HEK293T (cell line): Measurements from ENCODE around the gene C6orf120.

ENCODE experiments used
- ARNT ChIP-seq: fragments of 450-650 bp; IDR thresholded peaks from 2 replicates; pipeline ENCODE4 v1.6.1; 2017; ENCODE audit warnings: mild to moderate bottlenecking
- FOXA1 ChIP-seq: fragments of 450-650 bp; IDR thresholded peaks from 2 replicates; pipeline ENCODE4 v1.6.1; 2016; ENCODE audit warnings: mild to moderate bottlenecking
- FOXM1 ChIP-seq: fragments of 450-650 bp; IDR thresholded peaks from 2 replicates; pipeline ENCODE4 v1.6.1; 2017; ENCODE audit warnings: mild to moderate bottlenecking, borderline replicate concordance
- HDGF ChIP-seq: fragments of 450-650 bp; IDR thresholded peaks from 2 replicates; pipeline ENCODE4 v1.6.1; 2017; ENCODE audit warnings: antibody characterized with exemption, borderline replicate concordance
- L3MBTL2 ChIP-seq: fragments of 450-650 bp; conservative IDR thresholded peaks from 2 replicates; pipeline ENCODE4 v1.6.1; 2016; ENCODE audit warnings: mild to moderate bottlenecking
- LEF1 ChIP-seq: fragments of 450-650 bp; IDR thresholded peaks from 2 replicates; pipeline ENCODE4 v1.6.1; 2017; ENCODE audit warnings: mild to moderate bottlenecking, borderline replicate concordance
- NFRKB ChIP-seq: fragments of 450-650 bp; IDR thresholded peaks from 2 replicates; pipeline ENCODE4 v1.6.1; 2016; ENCODE audit warnings: mild to moderate bottlenecking, moderate library complexity
- SP1 ChIP-seq: fragments of 450-650 bp; IDR thresholded peaks from 2 replicates; pipeline ENCODE4 v1.6.1; 2017

DNA sequence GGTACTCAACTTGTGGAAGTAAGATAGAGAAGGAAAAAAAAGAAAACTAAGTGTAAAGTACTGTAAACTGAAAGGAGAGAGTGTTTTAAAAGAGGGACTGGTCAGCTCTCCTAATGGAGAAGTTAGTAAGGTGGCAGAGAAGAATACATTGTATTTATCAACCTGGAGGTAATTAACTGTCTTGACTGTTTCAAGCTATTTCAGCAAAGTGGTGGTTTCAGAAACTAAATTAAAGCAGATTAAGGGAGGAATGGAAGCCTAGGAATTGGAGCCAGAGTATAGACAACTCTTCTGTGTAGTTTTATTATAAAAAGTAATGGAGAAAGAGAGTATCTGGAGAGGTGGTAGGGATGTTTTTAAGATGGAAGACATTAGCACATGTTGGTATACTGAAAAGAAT lies 25.0 kb downstream of the C6orf120 start:
- TF ChIP-seq NFRKB (no peak), SP1 (no peak), L3MBTL2 (no peak), ARNT (no peak), LEF1 (no peak), FOXA1 (no peak), FOXM1 (no peak), HDGF (no peak)
